ENCODE results near the gene CABP2. TPM values are rescaled to one million over a fixed set of nuclear protein-coding genes. Genes with fewer than 3 reads are reported as not detected.

Gene CABP2
- total RNA-seq, 1 donor = not detected

DNA sequence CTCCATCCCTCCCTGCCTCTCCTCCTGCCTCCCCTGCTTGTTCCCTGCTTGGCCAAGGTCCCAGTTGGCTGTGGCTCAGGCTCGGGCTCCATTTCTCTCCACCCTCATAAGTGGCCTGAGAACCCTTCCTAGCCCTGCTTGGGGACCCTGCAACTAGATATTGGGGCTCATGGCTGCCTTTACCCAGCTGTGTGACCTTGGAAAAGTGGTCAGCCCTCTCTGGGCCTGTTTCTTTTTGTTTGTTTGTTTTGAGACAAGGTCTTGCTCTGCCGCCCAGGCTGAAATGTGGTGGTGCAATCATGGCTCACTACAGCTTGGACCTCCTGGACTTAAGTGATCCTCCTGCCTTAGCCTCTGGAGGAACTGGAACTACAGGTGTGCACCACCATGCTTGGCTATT, 20.3 kb upstream of the CABP2 start:
- Histone ChIP-seq H3K4me2 (ENCODE audit: insufficient read depth, low read length) (no peak overlapping the region), H3K36me3 (ENCODE audit: insufficient read depth, low read length) (no peaks in the 10 kb centered on the region), H2AFZ (ENCODE audit: low read length) (no peak overlapping the region), H3K4me1 (ENCODE audit: insufficient read depth, low read length) (no peaks in the 10 kb centered on the region), H3K27ac (ENCODE audit: low read depth, low read length) (no peak overlapping the region), H3K27me3 (ENCODE audit: insufficient read depth, low read length) (peaks cover 3% of the 10 kb centered on the region), H3K79me2 (ENCODE audit: insufficient read depth, low read length) (no peaks in the 10 kb centered on the region), H3K4me3 (ENCODE audit: insufficient read depth, low read length) (no peak overlapping the region), H3K9me3 (ENCODE audit: low read depth, low read length) (no peaks in the 10 kb centered on the region), H4K20me1 (ENCODE audit: insufficient read depth, low read length) (no peaks in the 10 kb centered on the region)
- DNase-seq (ENCODE audit: insufficient read length, low spot score, missing footprints) = no peak
- TF ChIP-seq, protein P1, sequence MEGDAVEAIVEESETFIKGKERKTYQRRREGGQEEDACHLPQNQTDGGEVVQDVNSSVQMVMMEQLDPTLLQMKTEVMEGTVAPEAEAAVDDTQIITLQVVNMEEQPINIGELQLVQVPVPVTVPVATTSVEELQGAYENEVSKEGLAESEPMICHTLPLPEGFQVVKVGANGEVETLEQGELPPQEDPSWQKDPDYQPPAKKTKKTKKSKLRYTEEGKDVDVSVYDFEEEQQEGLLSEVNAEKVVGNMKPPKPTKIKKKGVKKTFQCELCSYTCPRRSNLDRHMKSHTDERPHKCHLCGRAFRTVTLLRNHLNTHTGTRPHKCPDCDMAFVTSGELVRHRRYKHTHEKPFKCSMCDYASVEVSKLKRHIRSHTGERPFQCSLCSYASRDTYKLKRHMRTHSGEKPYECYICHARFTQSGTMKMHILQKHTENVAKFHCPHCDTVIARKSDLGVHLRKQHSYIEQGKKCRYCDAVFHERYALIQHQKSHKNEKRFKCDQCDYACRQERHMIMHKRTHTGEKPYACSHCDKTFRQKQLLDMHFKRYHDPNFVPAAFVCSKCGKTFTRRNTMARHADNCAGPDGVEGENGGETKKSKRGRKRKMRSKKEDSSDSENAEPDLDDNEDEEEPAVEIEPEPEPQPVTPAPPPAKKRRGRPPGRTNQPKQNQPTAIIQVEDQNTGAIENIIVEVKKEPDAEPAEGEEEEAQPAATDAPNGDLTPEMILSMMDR (IDR thresholded peaks at IDR 0.05; ENCODE audit: extremely low read depth, low read depth, low read length) = no peak

DNA sequence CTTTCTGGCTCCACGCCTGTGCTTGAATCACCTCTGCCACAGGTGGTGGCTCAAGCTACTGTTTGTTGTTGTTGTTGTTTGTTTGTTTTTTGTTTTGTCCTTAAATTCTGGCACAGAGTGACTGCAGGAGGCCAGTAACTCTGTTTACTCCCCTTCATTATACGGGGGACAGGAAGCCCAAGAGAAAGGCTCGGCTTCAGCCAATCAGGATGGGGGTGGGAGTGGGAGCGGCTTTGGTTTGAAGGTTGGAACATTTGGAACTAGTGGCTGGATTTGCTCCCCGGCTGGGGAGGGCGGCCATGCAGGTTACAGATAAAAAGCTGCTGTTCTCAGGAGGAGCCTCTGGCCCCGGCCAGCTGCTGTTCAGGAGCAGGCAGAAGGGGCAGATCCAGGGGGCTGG, 19.7 kb upstream of the CABP2 start:
- TF ChIP-seq, protein P1 (IDR thresholded peaks at IDR 0.05; ENCODE audit: extremely low read depth, low read depth, low read length) = no peak
- H3K4me3 ChIP-seq (ENCODE audit: insufficient read depth, low read length) = no peak overlapping the region

DNA sequence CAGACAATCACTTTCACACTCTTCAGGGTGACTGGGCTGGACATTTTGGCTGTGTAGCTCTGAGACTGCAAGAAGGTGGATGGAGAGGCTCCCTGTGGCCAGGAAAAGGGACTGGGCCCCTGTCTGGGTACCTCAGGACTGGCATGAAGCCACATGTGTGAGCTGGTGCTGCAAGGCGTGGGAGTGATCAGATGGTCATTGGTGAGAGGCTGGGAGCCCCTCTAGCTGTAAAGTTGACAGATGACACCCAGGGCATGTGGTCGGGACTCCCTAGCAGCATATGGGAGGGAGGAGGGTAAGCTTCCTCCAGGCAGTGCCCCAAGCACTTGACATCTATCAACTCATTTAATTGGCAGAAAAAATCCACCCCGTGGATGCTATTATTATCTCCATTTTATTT, 18.9 kb upstream of the CABP2 start:
- H3K4me1 ChIP-seq (ENCODE audit: insufficient read depth, low read length) = no peaks in the 10 kb centered on the region
- no peak overlapping the region for H3K4me3 ChIP-seq (ENCODE audit: insufficient read depth, low read length)
- no peaks in the 10 kb centered on the region for H3K79me2 ChIP-seq (ENCODE audit: insufficient read depth, low read length)
- no peaks in the 10 kb centered on the region for H4K20me1 ChIP-seq (ENCODE audit: insufficient read depth, low read length)
- DNase-seq (ENCODE audit: insufficient read length, low spot score, missing footprints) = no peak
- TF ChIP-seq, protein P1 (IDR thresholded peaks at IDR 0.05; ENCODE audit: extremely low read depth, low read depth, low read length) = no peak
- H3K36me3 ChIP-seq (ENCODE audit: insufficient read depth, low read length) = no peaks in the 10 kb centered on the region
- no peak overlapping the region for H3K4me2 ChIP-seq (ENCODE audit: insufficient read depth, low read length)
- no peak overlapping the region for H2AFZ ChIP-seq (ENCODE audit: low read length)
- no peaks in the 10 kb centered on the region for H3K9me3 ChIP-seq (ENCODE audit: low read depth, low read length)
- H3K27ac ChIP-seq (ENCODE audit: low read depth, low read length) = no peak overlapping the region
- H3K27me3 ChIP-seq (ENCODE audit: insufficient read depth, low read length) = peaks cover 3% of the 10 kb centered on the region

More for the DNA sequence above, 19.7 kb upstream of the CABP2 start:
- Histone ChIP-seq H3K4me2 (ENCODE audit: insufficient read depth, low read length) (no peak overlapping the region), H2AFZ (ENCODE audit: low read length) (no peak overlapping the region), H3K4me1 (ENCODE audit: insufficient read depth, low read length) (no peaks in the 10 kb centered on the region), H3K9me3 (ENCODE audit: low read depth, low read length) (no peaks in the 10 kb centered on the region), H3K79me2 (ENCODE audit: insufficient read depth, low read length) (no peaks in the 10 kb centered on the region), H3K27ac (ENCODE audit: low read depth, low read length) (no peak overlapping the region), H3K27me3 (ENCODE audit: insufficient read depth, low read length) (peaks cover 3% of the 10 kb centered on the region), H4K20me1 (ENCODE audit: insufficient read depth, low read length) (no peaks in the 10 kb centered on the region), H3K36me3 (ENCODE audit: insufficient read depth, low read length) (no peaks in the 10 kb centered on the region)
- no peak for DNase-seq (ENCODE audit: insufficient read length, low spot score, missing footprints)

DNA sequence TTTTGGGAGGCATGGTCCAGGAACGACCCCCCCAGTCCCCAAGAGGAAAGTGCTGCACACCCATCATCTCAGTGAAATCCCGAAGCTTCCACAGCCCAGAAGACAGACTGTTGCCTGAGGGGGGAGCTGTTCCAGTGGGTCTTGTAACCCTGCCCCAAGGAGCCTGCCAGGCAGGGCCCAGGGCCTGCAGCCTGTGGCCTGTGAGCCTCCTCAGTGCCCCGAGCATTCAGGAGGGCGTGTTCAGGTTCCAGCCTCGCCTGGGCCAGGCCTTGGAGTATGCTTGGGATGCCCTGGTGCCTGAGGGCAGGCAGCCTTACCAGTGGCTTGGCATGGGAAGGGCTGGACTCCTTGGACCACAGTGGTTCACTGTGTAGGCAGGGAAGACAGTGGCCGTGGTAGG, 18.0 kb upstream of the CABP2 start:
- H2AFZ ChIP-seq (ENCODE audit: low read length) = no peak overlapping the region
- H3K79me2 ChIP-seq (ENCODE audit: insufficient read depth, low read length) = no peaks in the 10 kb centered on the region
- H3K36me3 ChIP-seq (ENCODE audit: insufficient read depth, low read length) = no peaks in the 10 kb centered on the region
- no peak for DNase-seq (ENCODE audit: insufficient read length, low spot score, missing footprints)
- no peaks in the 10 kb centered on the region for H3K9me3 ChIP-seq (ENCODE audit: low read depth, low read length)
- H3K4me3 ChIP-seq (ENCODE audit: insufficient read depth, low read length) = no peak overlapping the region
- no peak overlapping the region for H3K4me2 ChIP-seq (ENCODE audit: insufficient read depth, low read length)
- peaks cover 3% of the 10 kb centered on the region for H3K27me3 ChIP-seq (ENCODE audit: insufficient read depth, low read length)
- no peaks in the 10 kb centered on the region for H3K4me1 ChIP-seq (ENCODE audit: insufficient read depth, low read length)
- no peaks in the 10 kb centered on the region for H4K20me1 ChIP-seq (ENCODE audit: insufficient read depth, low read length)
- TF ChIP-seq, protein P1 (IDR thresholded peaks at IDR 0.05; ENCODE audit: extremely low read depth, low read depth, low read length) = no peak
- no peak overlapping the region for H3K27ac ChIP-seq (ENCODE audit: low read depth, low read length)
